ENCODE results near the gene IFIT1B.
"Not testable (repeated sequence)": the region's sequence is repeated elsewhere in the genome, so short reads cannot be mapped to it uniquely, and the experiment has no call there.

The IFIT1B gene, protein sequence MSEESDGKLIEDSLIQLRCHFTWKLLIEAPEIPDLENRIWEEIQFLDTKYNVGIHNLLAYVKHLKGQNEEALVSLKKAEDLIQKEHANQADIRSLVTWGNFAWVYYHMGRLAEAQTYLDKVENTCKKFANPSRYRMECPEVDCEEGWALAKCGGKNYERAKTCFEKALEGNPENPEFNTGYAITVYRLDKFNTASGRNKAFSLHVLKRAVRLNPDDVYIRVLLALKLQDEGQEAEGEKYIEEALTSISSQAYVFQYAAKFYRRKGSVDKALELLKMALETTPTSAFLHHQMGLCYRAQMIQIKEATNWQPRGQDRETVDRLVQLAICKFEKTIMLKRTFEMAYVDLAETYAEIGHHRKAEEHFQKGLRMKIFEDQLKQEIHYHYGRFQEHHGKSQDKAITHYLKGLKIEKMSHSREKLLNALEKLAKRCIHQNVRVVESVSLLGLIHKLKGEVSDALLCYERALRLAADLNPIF

DNA sequence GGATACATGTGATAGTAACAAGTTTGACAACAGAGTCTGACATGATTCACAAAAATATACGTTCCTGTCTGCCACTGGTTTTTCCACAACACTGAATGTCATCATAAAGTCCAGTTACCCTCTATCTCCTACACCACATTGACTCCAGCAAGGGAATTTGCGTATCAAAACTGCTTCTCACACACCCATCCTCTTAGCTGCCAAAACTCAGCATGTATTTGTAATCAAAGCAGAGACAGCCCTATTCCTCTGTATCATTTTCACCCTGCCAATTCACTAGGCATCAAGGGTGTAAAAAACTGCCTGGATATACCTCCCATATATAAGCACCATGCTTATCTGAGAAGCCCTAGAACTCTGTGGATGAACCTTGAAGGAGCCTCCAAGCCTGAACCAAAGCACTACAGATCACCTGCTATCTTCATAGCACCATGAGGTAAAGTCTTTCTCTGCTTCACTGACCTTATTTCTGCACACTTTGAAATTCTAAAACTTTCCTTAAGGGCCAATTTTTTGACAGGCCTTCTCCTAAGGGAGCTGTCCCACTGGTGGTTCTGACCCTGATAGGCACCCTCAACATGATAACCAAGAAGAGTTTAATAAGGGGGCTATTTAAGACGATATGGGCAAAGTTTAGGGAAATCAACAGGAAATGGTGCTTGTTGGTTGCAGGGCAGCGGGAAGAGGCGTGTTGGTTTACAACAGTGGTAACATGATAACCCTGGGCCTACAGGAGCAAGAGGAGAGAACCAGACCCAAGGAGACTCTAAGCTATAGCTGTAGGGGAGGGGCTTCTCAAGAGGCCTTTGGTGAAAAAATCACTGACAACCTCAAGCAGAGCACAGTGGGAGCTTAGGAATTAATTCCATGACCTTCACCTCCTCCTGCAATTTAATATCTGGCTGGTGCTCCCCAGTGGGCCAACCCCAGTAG lies at the start of gene IFIT1B:
IFIT1B (plus strand) TSS at position 352 of the 933 bp plus-strand sequence; CDS start at position 432, 80 bp downstream.
- no peak for DNase-seq

DNA sequence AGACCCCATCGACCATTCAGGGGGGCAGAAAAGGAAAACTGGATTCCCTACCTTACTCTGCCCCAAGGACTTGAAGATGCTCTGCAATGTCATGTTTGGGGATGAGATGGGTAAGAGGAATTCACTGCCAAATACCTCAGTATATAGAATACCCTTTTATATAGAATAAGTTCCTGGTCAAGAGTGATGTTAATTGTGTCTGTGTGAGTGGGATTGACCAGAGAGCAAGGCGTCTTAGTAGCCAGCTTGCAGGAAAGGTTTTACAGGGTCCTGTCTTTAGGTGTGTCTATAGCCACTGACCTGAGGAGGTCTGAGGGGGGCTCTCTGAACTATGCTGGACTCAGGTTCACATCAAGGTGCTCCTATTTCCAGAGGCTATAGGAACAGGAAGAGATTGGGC lies 48.7 kb upstream of the IFIT1B start:
- DNase-seq = no peak

DNA sequence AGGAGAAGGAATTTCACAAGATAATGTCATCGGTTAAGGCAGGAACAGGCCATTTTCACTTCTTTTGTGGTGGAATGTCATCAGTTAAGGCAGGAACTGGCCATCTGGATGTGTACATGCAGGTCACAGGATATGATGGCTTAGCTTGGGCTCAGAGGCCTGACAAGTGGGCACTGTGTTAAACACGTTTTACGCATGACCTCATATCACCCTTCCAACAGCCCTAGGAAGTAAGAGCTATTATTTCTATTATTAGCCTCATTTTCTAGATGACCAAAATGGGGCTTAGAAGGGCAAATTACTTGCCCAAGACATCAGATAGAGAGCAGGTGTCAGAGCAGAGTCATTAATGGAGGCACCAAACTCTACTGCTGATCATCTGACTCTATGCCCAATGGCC lies 47.8 kb upstream of the IFIT1B start:
- not testable (repeated sequence) for DNase-seq

DNA sequence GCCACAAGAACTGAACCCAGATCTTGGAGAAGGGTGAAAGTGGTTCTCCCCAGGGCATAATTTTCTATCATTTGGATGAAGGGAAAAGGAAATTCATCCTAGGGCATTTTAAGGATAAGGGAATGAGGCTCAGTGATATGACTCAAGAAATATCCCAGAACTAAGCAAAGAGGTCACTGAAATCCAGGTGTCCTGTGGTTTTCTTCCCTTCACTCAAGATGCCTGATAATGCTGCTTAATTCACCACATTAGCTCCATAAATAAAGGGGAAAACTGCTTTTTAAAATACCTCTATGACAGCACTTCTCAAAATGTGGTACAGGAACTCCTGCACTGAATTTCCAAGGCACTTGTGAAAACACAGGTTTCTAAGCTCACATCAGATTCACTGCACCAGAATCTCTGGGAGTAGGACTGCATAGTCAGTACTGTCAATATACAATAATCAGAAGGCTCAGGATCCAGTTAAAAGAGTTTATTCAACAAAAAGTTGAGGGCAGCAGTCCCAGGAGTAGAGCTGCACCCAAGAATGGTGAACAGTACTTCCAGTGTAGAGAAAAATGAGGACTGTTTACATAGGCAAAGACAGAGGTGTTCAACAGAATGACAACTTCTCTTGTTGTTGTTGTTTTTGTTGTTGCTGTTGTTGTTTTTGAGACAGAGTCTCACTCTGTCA lies 47.2 kb upstream of the IFIT1B start:
- no peak for DNase-seq

DNA sequence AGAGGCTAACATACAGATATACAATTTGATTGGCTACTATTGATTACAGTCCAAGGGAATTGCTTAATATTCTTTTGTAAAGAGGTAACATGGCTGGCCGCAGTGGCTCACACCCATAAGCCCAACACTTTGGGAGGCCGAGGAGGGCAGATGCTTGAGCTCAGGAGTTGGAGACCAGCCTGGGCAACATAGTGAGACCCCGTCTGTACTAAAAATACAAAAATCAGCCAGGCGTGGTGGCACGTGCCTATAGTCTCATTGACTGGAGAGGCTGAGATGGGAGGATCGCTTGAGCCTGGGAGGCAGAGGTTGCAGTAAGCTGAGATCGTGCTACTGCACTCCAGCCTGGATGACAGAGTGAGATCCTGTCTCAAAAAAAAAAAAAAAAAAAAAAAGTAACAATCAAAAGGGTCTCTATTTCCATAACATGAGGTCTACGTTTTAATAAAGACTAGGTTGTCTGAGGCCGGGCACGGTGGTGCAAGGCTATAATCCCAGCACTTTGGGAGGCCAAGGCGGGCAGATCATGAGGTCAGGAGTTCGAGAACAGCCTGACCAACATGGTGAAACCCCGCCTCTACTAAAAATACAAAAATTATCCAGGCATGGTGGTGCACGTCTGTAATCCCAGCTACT lies 46.3 kb upstream of the IFIT1B start:
- not testable (repeated sequence) for DNase-seq

DNA sequence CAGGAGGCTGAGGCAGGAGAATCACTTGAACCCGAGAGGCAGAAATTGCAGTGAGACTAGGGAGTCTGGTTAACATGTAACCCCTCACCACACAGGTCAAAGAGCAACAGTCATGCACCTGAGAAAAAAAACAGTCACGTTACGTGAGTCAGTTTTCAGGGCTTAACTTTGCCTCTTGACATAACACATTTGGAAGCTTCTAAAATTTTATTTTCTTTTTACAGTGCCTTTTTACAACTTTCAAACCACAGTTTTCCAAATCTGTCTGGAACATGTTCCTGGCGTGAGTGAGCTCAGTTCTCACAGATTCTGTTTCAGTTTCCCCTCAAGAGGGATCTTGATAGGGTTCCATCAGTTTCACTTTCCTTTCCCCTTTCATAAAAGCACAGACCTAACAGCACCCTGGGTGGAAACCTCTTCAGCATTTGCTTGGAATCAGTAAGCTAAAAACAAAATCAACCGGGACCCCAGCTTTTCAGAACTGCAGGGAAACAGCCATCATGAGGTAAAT lies 45.7 kb upstream of the IFIT1B start:
- peak; percentile 70 for DNase-seq

DNA sequence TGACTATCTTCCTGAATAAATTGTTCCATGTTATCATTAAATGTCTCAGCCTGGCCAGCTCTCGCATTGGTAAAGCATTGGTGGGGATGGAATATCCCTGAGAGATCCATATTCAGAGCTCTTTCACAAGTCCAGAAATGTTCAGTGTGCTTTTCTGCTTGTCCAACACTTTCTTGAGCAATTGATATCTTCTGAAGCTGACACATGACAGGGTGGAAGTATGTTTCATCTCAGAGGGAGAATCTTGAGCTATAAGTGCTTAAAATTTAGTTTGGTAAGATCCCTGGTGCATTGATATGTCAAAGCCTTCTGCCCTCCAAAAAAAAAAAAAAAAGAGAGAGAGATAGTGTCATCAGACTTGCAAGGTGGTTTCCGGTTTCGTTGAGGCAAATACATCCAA lies 42.6 kb upstream of the IFIT1B start:
- DNase-seq = no peak

DNA sequence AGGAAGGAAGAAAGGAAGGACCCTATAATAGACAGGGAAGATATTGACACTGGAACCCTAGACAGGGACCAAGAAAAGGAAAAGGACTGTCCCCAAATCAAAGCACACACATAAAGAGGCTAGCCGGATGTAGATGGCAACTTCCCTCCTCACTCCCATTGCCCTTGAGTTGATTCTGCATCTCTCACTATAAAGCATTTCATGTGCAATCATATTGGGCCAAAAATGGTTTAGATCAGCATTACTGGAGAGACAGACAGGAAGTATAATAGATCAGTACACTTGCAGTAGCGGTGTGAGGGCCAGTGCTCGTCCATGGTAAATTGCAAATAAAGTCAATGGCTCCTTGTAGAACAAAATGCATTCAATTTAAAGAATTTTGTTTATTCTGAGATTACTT lies 41.6 kb upstream of the IFIT1B start:
- no peak for DNase-seq

DNA sequence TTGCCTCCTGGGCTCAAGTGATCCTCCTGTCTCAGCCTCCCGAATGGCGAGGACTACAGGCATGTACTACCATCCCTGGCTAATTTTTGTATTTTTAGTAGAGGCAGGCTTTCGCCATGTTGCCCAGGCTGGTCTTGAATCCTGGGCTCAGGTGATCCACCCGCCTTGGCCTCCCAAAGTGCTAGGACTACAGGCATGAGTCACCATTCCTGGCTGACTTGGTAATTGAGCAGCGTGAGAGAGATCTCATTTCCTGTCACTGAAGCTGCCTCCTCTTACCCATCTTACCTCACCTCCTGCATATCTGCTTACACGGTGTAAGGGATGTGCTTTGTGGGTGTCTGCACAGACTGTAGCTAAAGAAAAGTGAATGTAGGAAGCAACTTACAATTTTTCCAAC lies 40.4 kb upstream of the IFIT1B start:
- DNase-seq = peak; percentile 67

DNA sequence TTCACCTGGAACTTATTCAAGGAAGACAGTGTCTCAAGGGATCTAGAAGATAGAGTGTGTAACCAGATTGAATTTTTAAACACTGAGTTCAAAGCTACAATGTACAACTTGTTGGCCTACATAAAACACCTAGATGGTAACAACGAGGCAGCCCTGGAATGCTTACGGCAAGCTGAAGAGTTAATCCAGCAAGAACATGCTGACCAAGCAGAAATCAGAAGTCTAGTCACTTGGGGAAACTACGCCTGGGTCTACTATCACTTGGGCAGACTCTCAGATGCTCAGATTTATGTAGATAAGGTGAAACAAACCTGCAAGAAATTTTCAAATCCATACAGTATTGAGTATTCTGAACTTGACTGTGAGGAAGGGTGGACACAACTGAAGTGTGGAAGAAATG lies 39.1 kb upstream of the IFIT1B start:
- no peak for DNase-seq

DNA sequence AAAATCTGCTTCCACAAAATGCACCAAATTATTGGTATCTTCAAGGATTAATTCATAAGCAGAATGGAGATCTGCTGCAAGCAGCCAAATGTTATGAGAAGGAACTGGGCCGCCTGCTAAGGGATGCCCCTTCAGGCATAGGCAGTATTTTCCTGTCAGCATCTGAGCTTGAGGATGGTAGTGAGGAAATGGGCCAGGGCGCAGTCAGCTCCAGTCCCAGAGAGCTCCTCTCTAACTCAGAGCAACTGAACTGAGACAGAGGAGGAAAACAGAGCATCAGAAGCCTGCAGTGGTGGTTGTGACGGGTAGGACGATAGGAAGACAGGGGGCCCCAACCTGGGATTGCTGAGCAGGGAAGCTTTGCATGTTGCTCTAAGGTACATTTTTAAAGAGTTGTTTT lies 38.0 kb upstream of the IFIT1B start:
- DNase-seq = no peak

DNA sequence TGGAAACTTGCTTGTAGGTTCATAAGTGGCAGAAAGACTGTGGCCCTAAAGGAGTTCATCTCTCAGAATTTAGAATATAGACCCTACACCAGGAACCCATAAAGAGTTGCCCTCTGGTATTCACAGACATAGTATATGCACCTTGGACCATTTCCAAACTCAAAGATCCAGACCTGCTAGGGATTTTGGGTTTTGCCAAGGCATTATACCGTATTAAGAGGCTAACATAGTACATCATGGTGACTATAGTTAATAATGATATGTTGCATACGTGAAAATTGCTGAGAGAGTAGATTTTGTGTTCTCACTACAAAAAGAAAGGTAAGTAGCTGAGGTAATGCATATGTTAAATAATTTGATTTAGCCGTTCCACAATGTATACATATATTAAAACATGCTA lies 36.2 kb upstream of the IFIT1B start:
- DNase-seq = no peak

DNA sequence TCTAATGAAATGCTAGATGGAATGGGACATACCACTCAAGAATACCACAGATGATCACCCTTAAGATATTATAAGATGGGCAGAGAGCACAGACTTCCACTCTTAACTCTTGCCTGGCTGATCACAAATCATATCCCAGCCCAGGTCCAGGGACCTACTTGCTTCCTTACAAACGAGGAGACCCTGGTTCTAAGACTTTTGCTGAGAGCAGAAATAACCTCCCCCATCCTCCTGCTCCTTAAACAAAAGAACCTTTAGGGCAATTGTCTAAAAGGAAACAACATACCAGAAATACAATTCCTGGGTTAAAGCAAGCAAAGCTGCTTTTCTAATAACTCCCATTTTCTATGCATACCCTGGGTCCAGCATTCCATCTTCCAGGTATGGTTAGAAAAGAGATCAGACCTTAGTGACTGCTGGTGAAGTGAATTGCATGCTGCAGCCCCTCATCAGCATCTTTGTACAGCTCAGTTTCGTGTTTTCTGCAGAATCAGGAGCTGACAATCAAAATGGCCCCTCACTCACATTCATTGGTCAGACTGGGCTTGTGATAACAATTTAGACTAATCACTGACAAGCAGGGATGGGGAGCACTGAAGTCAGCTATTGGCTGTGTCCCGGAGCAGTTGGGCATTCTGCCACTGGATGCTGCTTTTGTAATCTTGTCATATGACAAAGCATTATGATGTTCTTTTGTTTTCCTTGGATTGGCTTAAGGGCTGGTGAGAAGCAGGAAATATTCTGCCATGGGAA lies 35.5 kb upstream of the IFIT1B start:
- DNase-seq = no peak

DNA sequence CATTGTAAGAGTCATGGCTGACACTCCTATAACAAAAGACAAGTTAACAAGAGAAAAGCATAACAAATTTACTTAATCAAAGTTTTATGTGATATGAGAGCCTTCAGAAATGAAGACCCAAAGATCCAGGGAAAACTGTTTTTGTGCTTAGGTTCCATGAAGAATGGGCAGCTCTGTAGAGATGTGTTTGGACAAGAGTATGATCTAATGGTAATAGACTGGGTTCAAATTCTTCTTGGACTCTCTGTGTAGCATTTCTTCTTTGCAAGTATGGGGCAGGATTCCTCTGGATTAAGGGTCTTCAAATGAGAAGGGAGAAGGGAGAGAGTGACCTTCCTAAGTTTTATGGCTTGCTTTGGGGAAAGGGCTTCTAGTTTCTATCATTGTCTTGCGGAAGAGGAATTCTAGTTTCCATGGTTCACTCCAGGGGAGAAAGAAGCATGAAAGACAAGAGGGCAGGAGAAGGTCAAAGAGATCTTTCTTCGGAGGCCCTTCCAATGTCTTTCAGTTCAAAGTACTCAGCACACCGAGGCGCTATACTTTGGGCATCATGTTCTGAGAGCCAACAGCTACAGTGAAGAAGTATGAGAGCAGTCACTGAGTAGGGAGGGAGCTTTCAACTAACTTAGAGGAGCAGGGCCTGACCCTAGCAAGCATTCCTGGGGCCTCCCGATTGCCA lies 34.6 kb upstream of the IFIT1B start:
- DNase-seq = no peak

DNA sequence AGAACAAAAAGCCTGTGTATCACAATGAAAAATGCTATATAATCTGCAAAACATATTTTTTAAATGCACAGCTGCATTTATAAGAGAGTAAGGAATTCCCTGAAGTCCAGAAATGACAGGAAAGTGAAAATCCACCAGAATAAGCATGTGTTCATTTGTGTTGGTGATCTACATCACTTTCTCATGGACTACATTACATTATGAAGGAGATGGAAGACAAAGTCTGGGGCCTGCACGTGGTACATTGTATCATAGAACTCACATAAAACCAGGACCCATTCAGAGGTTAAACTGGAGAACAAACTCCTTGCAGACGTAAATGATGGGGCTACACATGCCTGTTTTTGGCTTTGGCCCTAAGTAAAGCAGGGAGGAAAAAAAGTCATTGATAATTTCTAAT lies 33.7 kb upstream of the IFIT1B start:
- DNase-seq = no peak

DNA sequence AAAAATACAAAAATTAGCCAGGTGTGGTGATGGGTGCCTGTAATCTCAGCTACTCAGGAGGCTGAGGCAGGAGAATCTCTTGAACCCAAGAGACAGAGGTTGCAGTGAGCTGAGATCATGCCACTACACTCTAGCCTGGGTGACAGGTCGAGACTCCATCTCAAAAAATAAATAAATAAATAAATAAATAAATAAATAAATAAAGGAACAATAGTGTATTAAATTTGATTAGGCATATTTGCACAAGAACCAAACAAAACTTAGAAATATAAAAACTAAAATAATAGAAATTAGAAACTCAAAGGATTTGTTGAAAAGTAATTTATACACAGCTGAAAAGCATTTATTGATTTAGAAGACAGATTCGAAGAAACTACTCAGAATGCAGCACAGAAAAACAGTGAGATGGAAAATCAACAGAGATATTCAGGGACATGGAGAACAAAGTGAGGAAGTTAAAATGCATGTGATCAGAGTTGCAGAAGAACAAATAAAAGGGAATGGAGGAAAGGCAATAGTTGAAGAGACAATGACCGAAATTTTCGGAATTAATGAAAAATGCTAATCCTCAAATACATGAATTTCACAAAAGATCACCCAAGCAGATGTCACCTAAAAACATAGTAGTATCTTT lies 32.4 kb upstream of the IFIT1B start:
- no peak for DNase-seq

DNA sequence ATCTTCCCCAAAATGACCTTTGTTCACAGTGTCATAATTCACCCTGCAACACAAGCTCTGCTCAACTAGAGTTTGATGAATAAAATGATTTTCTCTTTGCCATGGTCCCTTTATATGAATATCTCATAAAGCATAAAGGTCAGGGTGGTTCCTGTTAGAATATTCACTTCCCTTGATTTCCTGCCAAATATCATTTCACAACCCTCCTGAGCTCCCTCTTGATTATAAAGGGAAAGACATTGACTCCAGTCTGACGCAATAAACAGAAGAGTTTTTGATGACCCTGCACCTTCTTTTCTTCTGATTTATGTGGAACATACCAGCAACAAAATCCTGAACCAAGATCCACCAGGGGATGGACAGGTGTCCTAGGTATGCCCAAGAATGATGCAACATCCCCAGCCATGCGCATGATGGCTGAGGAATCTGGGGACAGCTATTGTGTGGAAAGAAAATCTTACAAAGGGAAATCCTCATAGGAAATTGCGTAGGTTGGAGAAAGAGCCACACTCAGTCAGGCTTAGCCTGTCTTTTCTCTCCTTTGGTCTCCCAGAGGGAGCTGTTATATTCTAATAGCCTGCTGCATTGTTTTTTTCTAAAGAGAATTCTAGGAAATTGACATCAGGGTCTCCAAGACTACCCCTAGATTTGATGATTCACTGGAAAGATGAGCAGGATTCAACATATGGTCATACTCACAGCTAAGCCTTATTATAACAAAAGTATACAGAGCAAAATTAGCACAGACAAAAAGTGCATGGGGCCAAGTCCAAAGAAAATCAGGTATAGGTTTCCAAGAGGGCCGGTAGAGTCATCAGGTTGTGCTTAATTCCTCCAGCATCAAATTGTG lies 31.2 kb upstream of the IFIT1B start:
- DNase-seq = no peak

DNA sequence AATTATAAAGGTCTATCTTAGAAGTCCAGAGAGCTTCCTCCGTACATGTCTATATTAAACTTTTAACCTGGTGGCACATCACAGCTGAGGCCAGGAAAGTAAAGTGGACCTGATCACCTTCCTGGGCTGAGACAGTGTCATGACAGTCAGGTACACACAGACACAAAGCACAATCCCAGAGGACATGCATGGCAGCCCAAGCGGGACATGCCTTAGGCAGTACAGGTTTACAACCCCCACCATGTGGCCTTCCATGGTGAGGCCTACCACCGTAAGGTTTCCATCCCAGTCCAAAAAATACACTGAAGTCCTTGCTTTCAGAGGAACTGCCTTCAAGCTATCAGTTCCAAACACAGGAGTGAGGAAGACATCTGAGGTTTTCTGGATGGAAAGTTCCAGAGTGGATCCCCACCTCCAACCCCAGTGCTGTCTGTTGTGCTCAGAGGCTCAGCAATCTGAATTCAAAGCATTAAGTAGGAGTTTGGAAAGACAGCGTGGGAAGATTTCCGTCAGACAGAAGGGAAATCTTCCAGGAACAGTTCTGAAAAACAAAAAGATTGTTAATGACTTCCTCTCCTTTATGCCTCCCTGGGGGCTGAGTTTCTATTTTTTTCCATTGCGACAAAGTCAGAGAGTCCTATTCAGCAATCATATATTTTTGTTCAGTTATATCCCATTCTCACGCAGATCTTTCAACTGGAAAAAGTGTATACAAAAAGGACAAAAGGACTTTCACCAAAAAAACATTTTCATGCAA lies 30.0 kb upstream of the IFIT1B start:
- no peak for DNase-seq

DNA sequence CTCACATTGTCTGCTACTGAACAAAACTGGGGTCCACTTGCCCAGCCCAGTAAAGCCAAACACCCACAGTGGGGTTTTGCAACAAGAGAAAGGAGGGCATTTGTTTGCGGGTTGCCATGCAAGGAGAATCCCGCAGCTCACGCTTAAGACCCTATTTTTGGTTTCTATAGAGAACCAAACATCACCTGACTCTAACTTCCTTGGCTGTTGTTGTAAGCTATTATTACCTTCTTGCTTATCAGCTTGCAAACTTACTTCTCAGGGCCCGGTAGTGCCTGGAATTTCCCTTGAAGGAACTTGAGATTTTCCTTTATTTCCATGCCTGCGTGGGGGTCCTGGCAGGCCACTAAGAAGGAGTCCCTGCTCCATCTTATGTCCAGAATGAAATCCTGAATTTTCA lies 29.4 kb upstream of the IFIT1B start:
- DNase-seq = no peak

All from CD4-positive, alpha-beta T cell treated with Interleukin-4 for 4 hours (primary cell).